OCI-LY1 (cell line): ENCODE data around the gene SVOPL.

Experiments
- H2AFZ ChIP-seq: fragments of 200-600 bp; sonication (generic), shearing (Covaris generic); 2 replicates; pipeline ENCODE4 v1.6.0; 2014; ENCODE audit warnings: antibody characterized with exemption, mild to moderate bottlenecking, low read length
- H3F3A ChIP-seq: fragments of 200-600 bp; sonication (generic), shearing (Covaris generic); 2 replicates; pipeline ENCODE4 v1.6.0; 2014; ENCODE audit warnings: mild to moderate bottlenecking, antibody characterized with exemption, low read length, moderate library complexity; ENCODE audit not compliant: insufficient read depth
- H3K27ac ChIP-seq: fragments of 200-600 bp; sonication (generic); 2 replicates; pipeline ENCODE4 v1.5.1; 2014; ENCODE audit warnings: low read length, mixed run types, mild to moderate bottlenecking, low read depth; ENCODE audit not compliant: poor library complexity, severe bottlenecking
- H3K27me3 ChIP-seq: fragments of 200-600 bp; sonication (generic); 2 replicates; pipeline ENCODE4 v1.6.0; 2014; ENCODE audit warnings: antibody characterized with exemption, mild to moderate bottlenecking, low read length, moderate library complexity; ENCODE audit not compliant: insufficient read depth
- H3K36me3 ChIP-seq: fragments of 200-600 bp; sonication (generic); 2 replicates; pipeline ENCODE4 v1.6.1; 2014; ENCODE audit warnings: mild to moderate bottlenecking, antibody characterized with exemption, low read length, moderate library complexity, mixed read lengths; ENCODE audit not compliant: insufficient read depth
- H3K4me1 ChIP-seq: fragments of 200-600 bp; sonication (generic); 2 replicates; pipeline ENCODE4 v1.5.1; 2014; ENCODE audit warnings: mild to moderate bottlenecking, low read length, moderate library complexity; ENCODE audit not compliant: insufficient read depth, severe bottlenecking
- H3K4me2 ChIP-seq: fragments of 200-600 bp; sonication (generic), shearing (Covaris generic); 2 replicates; pipeline ENCODE4 v1.6.1; 2014; ENCODE audit warnings: low read length
- H3K4me3 ChIP-seq: fragments of 200-600 bp; sonication (generic); 2 replicates; pipeline ENCODE4 v1.5.1; 2014; ENCODE audit warnings: low read length, low read depth, mild to moderate bottlenecking, mixed read lengths; ENCODE audit not compliant: poor library complexity, severe bottlenecking
- H3K79me2 ChIP-seq: fragments of 200-600 bp; shearing (Covaris generic); 2 replicates; pipeline ENCODE4 v1.6.1; 2016; ENCODE audit warnings: mixed run types, low read length, mixed read lengths; ENCODE audit not compliant: insufficient read depth
- H3K9ac ChIP-seq: fragments of 200-600 bp; sonication (generic), shearing (Covaris generic); 2 replicates; pipeline ENCODE4 v1.6.1; 2014; ENCODE audit warnings: mild to moderate bottlenecking, low read length, mixed read lengths
- H3K9me2 ChIP-seq: fragments of 200-600 bp; sonication (generic), shearing (Covaris generic); 2 replicates; pipeline ENCODE4 v1.6.1; 2014; ENCODE audit warnings: low read depth, mild to moderate bottlenecking, low read length, mixed read lengths
- H3K9me3 ChIP-seq: fragments of 200-600 bp; shearing (Covaris generic); 2 replicates; pipeline ENCODE4 v1.6.1; 2014; ENCODE audit warnings: low read length, mixed read lengths
- H4K20me1 ChIP-seq: fragments of 200-600 bp; sonication (generic), shearing (Covaris generic); 2 replicates; pipeline ENCODE4 v1.6.0; 2016; ENCODE audit warnings: mild to moderate bottlenecking, low read length; ENCODE audit not compliant: insufficient read depth
- EZH2 ChIP-seq: fragments of 200-600 bp; sonication (generic), shearing (Covaris generic); IDR thresholded peaks from 2 replicates; pipeline ENCODE4 v1.8.0; 2017; ENCODE audit warnings: borderline replicate concordance, mixed run types, mild to moderate bottlenecking, antibody characterized with exemption, low read length, moderate library complexity, mixed read lengths
- TF ChIP-seq, protein P1 (sequence below): fragments of 200-600 bp; sonication (generic), shearing (Covaris generic); IDR thresholded peaks from 2 replicates; pipeline ENCODE4 v1.5.1; 2017; ENCODE audit warnings: mild to moderate bottlenecking, antibody characterized with exemption, low read length, moderate library complexity, mixed read lengths

Gene SVOPL

DNA sequence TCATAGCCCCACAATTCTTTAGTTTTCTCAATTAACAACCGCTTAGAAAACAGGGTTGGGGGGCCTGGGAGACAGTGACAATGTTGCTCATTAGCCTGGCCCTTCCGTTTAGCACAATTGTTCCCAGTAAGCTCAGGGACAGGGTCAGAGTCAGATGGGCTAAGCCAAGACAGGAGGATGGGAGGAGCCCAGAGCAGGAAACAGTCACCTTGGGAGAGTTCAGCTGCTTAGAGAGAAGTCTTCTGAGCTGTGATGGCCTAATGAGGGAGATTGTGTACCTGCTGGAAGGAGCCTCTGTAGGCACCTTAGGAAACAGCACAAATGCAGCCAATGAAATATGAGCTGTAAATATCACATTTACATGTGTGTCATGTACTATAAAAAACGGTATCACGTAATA is 35.9 kb downstream of the SVOPL start:
- no peak overlapping the region for H3K4me3 ChIP-seq
- no peak for TF ChIP-seq EZH2
- TF ChIP-seq, protein P1, sequence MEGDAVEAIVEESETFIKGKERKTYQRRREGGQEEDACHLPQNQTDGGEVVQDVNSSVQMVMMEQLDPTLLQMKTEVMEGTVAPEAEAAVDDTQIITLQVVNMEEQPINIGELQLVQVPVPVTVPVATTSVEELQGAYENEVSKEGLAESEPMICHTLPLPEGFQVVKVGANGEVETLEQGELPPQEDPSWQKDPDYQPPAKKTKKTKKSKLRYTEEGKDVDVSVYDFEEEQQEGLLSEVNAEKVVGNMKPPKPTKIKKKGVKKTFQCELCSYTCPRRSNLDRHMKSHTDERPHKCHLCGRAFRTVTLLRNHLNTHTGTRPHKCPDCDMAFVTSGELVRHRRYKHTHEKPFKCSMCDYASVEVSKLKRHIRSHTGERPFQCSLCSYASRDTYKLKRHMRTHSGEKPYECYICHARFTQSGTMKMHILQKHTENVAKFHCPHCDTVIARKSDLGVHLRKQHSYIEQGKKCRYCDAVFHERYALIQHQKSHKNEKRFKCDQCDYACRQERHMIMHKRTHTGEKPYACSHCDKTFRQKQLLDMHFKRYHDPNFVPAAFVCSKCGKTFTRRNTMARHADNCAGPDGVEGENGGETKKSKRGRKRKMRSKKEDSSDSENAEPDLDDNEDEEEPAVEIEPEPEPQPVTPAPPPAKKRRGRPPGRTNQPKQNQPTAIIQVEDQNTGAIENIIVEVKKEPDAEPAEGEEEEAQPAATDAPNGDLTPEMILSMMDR, result no peak
- no peaks in the 10 kb centered on the region for H4K20me1 ChIP-seq
- no peak overlapping the region for H2AFZ ChIP-seq
- no peaks in the 10 kb centered on the region for H3K4me1 ChIP-seq
- no peaks in the 10 kb centered on the region for H3K79me2 ChIP-seq
- no peaks in the 10 kb centered on the region for H3K36me3 ChIP-seq
- no peaks in the 10 kb centered on the region for H3F3A ChIP-seq
- H3K9ac ChIP-seq, result no peak overlapping the region
- no peaks in the 10 kb centered on the region for H3K9me2 ChIP-seq
- H3K27me3 ChIP-seq, result no peaks in the 10 kb centered on the region
- no peaks in the 10 kb centered on the region for H3K9me3 ChIP-seq
- H3K27ac ChIP-seq, result no peak overlapping the region
- no peak overlapping the region for H3K4me2 ChIP-seq

DNA sequence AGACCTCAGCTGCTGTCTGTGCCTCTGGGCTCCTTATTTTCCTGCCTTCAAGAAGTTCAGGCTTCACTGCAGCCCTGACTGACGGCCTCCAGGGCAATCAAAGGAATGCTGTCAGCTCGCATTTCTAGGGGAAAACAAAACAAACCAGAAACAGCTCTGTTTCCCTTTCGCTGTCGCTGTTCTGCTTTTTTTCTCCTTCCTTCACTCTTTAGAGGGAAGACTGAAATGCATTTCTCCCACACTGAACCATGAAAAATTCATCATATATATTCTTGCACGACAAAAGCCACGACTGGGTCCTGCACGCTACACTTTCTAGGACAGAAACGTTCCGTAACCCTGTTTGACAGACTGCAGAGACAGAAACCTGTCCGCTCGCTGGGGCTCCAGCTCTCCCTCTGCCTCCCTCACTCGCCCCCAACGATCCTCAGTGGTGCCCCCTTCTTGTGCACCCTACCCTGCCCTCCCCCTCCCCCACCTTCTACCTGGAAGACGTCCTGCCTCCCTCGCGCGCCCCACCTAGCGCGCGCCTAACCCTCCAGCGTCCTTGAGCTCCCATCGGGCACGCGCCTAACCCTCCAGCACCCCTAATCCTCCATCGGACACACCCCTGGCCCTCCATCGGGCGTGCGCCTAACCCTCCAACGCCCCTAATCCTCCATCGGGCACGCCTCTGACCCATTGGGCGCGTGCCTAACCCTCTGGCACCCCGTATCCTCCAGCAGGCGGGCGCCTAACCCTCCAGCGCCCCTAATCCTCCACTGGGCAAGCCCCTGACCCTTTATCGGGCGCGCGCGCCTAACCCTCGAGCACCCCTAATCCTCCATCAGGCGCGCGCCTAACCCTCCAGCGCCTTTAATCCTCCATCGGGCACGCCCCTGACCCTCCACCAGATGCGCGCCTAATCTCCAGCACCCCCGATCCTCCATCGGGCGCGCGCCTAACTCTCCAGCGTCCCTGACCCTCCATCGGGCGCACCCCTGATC is 37.1 kb downstream of the SVOPL start:
- no peak for TF ChIP-seq EZH2
- TF ChIP-seq, protein P1, result no peak
- H3K79me2 ChIP-seq, result no peaks in the 10 kb centered on the region
- no peaks in the 10 kb centered on the region for H3F3A ChIP-seq
- H3K4me2 ChIP-seq, result no peak overlapping the region
- H4K20me1 ChIP-seq, result no peaks in the 10 kb centered on the region
- no peaks in the 10 kb centered on the region for H3K36me3 ChIP-seq
- no peak overlapping the region for H3K9ac ChIP-seq
- no peak overlapping the region for H3K4me3 ChIP-seq
- H3K27ac ChIP-seq, result no peak overlapping the region
- H2AFZ ChIP-seq, result no peak overlapping the region
- H3K9me2 ChIP-seq, result no peaks in the 10 kb centered on the region
- H3K9me3 ChIP-seq, result no peaks in the 10 kb centered on the region
- no peaks in the 10 kb centered on the region for H3K4me1 ChIP-seq
- no peaks in the 10 kb centered on the region for H3K27me3 ChIP-seq

- no peaks in the 10 kb centered on the region for H3F3A ChIP-seq
- no peaks in the 10 kb centered on the region for H3K4me1 ChIP-seq
- H3K36me3 ChIP-seq, result no peaks in the 10 kb centered on the region
- no peaks in the 10 kb centered on the region for H3K9me2 ChIP-seq
- H3K9ac ChIP-seq, result no peak overlapping the region
- no peaks in the 10 kb centered on the region for H3K9me3 ChIP-seq
- H3K4me2 ChIP-seq, result no peak overlapping the region
- TF ChIP-seq, protein P1, result no peak
- TF ChIP-seq EZH2, result no peak
- no peaks in the 10 kb centered on the region for H3K27me3 ChIP-seq
- no peaks in the 10 kb centered on the region for H3K79me2 ChIP-seq
- H3K4me3 ChIP-seq, result no peak overlapping the region
- H4K20me1 ChIP-seq, result no peaks in the 10 kb centered on the region
- no peak overlapping the region for H3K27ac ChIP-seq
- H2AFZ ChIP-seq, result no peak overlapping the region
These were observed 38.2 kb downstream of the SVOPL start for GRCh38 chr7:138662991-138663320.
